Body of pancreas (tissue), 4 donors: ENCODE results near the gene HSPA1B.
"Not testable (repeated sequence)": the region's sequence is repeated elsewhere in the genome, so short reads cannot be mapped to it uniquely, and the experiment has no call there.

Experiments used
- CTCF ChIP-seq, 7 experiments: fragments of 450-650 bp in 4 of 7; fragments of 200-600 bp in 3 of 7; sonication (generic) in 3 of 7; IDR thresholded peaks; one replicate each; pipeline ENCODE4 v1.5.1; 2016 to 2019; ENCODE audit warnings: antibody characterized with exemption in 7 of 7
- POLR2A ChIP-seq, 3 donors: fragments of 450-650 bp; IDR thresholded peaks; one replicate each; pipeline ENCODE4 v1.6.1; 2016; ENCODE audit warnings: antibody characterized with exemption in 3 of 3, mild to moderate bottlenecking in 2 of 3

GRCh38 chr6:31839779-31840126 is 12.2 kb downstream of the HSPA1B start:
- not testable (repeated sequence) for TF ChIP-seq CTCF, POLR2A (IDR thresholded peaks at IDR 0.05)
